Colon (tissue), 2 donors: ENCODE results near the gene COPZ1.
A peak's percentile ranks its signal among the peaks of the same experiment; 100 is the strongest.
"Not testable (repeated sequence)": the region's sequence is repeated elsewhere in the genome, so short reads cannot be mapped to it uniquely, and the experiment has no call there.

Experiments
- FAIRE-seq: peaks from 2 replicates; lab custom pipeline; 2012; peaks lifted over from hg19 to GRCh38; lab: Jason Lieb, UNC
- donor health status: control.
- donor health status: control.

The COPZ1 gene, protein sequence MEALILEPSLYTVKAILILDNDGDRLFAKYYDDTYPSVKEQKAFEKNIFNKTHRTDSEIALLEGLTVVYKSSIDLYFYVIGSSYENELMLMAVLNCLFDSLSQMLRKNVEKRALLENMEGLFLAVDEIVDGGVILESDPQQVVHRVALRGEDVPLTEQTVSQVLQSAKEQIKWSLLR

DNA sequence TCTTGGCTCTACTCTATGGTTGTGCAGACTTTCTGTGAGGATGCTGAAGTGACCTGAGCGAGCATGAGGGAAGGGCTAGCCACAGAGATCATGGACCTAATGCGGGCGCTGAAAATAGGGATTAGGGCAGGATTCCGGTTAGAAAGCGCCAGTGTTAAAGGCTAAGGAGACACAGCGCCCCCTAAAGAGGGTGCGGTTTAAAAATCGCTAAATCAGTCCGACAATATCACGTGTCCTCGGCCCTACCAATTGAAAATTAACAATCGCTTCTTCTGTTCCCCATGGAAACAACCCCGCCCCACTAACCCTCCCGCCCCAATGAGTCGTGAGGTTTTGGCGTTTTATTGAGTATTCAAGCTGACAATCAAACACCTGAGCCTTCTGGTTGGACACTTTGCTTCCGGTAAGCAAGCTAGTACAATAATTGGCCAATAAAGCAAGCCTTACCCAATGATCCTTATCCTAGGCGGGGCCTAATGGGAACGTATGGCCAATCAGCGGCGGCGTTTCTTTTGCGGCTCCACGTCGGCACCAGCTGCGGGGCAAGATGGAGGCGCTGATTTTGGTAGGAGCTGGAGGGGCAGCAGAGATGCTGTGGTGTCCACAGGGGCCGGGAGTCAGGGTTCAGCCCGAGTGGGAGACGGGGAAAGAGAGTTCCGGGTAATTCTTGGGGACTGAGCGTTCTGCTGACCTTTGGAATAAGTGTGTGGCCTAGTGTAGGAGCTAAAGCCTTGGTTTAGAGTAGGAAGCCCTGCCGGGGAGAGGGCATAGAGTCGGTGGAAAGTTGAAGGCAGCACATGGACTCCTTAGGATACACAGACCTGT lies at the start of gene COPZ1:
Gene COPZ1 (plus strand): TSS at position 515 of the 825 bp plus-strand sequence. CDS start 33 bp downstream, at position 548.
- FAIRE-seq: no peak

GRCh38 chr12:54276368-54276767 lies 48.6 kb upstream of the COPZ1 start:
- FAIRE-seq: no peak

GRCh38 chr12:54277823-54278276 lies 47.1 kb upstream of the COPZ1 start:
- no peak for FAIRE-seq

GRCh38 chr12:54279227-54279631 lies 45.7 kb upstream of the COPZ1 start:
- FAIRE-seq: no peak

GRCh38 chr12:54279632-54280467 lies 45.1 kb upstream of the COPZ1 start, which contains the start of gene CBX5:
CBX5 (minus strand) TSS chr12:54280122; CDS start chr12:54257650, 22,472 bp downstream.
- FAIRE-seq: no peak

DNA sequence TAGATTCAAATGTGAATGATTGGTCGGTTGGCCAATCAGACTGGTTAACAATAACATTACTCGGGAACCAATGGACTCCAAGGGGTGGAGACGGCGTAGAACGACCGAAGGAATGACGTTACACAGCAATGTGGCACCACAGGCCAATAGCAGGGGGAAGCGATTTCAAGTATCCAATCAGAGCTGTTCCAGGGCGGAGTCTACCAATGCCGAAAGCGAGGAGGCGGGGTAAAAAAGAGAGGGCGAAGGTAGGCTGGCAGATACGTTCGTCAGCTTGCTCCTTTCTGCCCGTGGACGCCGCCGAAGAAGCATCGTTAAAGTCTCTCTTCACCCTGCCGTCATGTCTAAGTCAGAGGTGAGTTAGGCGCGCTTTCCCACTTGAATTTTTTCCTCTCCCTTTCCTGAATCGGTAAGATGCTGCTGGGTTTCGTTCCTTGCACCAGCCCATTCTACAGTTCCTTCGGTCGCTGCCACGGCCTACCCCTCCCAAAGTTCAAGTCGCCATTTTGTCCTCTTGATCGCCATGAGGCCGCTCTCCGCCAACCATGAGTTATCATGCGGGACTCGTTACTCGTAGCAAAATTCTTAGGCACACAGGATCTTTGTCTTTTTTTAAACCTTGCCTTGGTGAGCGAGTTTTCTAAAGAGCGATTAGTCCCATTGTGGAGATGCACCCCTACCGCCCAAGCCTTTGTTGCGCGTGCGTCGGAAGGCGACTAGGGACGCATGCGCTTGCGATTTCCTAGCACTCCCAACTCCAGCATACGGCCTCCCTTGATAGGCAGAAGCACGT lies 44.3 kb upstream of the COPZ1 start, which contains the start of gene HNRNPA1:
Gene HNRNPA1 (plus strand): TSS at position 259 of the 793 bp plus-strand sequence. CDS start 82 bp downstream, at position 341.
- peak; percentile 33 for FAIRE-seq

GRCh38 chr12:54281261-54281638 lies 43.7 kb upstream of the COPZ1 start:
- FAIRE-seq: not testable (repeated sequence)

GRCh38 chr12:54281694-54282093 lies 43.2 kb upstream of the COPZ1 start:
- not testable (repeated sequence) for FAIRE-seq

GRCh38 chr12:54282949-54283593 lies 41.9 kb upstream of the COPZ1 start:
- FAIRE-seq: no peak

DNA sequence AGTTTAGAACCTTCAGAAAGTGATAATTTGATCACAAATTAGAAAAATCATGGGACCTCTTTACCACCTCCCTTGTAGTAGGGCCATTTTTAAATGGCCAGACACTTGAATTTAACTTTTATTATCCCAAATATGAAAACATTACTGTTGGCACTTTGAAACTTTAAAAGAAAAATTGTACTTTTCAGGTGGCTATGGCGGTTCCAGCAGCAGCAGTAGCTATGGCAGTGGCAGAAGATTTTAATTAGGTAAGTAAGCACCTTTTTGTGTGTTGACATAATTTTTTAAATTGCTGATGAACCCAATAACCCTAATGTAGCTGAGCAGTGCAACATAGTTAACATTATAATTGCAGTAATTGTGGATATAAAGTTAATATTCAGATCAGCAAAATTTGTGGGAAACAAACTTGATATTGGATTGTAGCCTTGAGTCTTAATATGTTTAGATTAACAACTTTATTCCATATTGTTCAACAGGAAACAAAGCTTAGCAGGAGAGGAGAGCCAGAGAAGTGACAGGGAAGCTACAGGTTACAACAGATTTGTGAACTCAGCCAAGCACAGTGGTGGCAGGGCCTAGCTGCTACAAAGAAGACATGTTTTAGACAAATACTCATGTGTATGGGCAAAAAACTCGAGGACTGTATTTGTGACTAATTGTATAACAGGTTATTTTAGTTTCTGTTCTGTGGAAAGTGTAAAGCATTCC lies 40.7 kb upstream of the COPZ1 start:
- not testable (repeated sequence) for FAIRE-seq

- no peak for FAIRE-seq
These were observed 39.5 kb upstream of the COPZ1 start for GRCh38 chr12:54285150-54286041.

GRCh38 chr12:54286042-54287030 lies 38.6 kb upstream of the COPZ1 start:
- no peak for FAIRE-seq

DNA sequence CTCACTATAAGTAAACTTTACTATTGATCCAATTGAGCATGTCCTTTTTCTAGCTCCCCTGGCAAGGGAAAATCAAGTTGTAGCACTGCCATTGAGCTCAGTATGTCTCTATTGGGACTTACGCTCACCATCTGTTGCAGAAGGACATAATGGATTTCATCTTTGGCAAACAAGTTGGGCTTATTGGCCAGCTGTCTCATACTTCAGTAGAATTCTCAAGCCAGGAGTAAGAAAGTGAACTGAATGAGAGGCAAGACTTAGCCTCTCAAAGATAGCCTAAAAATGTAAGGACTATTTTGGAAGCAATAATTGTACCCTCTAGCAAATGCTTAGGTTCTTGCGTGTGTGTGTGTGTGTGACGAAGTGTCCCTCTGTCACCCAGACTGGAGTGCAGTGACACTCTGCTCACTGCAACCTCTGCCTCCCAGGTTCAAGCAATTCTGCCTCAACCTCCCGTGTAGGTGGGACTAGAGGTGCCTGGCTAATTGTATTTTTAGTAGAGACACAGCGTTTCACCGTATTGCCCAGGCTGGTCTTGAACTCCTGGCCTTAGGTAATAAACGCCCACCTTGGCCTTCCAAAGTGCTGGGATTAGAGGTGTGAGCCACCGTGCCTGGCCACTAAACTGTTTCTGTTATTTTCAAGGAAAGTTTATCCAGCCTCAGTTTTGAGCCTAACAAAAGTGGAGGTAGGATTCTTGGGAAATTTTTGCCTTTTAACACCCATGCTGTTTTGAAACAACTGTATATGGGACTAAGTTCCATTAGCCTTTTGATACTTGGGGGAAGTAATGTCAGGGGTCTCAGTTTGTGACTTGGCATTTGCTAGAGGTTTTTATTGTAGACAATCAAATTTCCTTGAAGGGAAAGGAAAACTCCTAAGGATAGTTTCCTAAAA lies 37.4 kb upstream of the COPZ1 start:
- no peak for FAIRE-seq

DNA sequence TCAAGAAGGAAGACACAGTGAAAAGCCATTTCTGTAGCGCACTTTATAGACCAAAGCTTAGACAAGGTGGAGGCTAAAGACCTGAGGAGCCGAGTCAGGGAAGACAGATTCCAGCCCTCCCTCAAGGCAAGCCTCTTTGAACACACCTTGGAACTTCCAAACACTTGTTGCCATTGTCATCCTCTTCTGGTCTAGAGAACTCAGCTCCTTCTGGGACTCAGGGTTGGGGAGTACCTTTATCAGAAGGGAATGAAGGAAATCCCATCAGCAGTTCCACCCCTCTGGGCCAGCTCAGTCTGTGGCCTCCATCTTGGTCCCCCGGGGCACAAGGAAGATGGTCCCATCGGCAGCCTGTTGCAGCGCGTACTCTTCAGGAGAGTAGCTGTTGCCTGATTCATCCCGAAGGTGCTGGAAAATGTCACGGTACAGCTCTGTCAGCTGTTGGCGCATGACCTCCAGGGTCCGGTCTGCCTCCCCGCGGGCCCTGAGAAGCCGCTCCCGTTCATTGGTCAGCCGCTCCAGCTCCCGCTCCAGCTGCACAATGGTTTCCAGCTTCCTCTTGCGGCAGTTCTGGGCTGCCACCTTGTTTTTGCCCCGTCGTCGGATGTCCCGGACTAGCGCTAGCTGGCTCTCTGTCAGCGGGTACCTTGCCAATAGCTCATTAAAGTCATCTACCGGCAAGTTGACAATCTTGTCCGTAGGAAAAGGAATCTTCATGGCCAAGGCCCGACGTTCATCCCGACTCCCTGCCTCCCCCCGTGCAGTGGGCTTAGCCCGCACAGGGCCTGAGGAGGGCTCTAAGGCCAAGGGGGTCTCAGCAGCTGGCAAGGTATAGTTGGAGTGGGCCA lies 32.6 kb upstream of the COPZ1 start:
- FAIRE-seq: no peak

- FAIRE-seq: no peak
These were observed 32.0 kb upstream of the COPZ1 start for GRCh38 chr12:54292931-54293241.
